GM12878 (cell line): ENCODE measurements around the gene HSPA4.

ENCODE experiments used
- CHD2 ChIP-seq: IDR thresholded peaks from 2 replicates; pipeline ENCODE4 v1.6.1; 2011; ENCODE audit warnings: low read depth, low read length, improper control_type of control experiment, borderline replicate concordance
- CREB1 ChIP-seq: IDR thresholded peaks from 2 replicates; pipeline ENCODE4 v1.6.1; 2012; ENCODE audit warnings: low read depth, mild to moderate bottlenecking, inconsistent platforms
- EP300 ChIP-seq, 2 experiments: fragments of 150-350 bp in 1 of 2; IDR thresholded peaks; 2 replicates each; pipeline ENCODE4 v1.6.1; 2011 to 2012; ENCODE audit warnings: low read depth in 2 of 2, low read length in 2 of 2, borderline replicate concordance in 1 of 2, improper control_type of control experiment in 1 of 2, inconsistent platforms in 1 of 2; ENCODE audit not compliant: control insufficient read depth in 1 of 2
- EZH2 ChIP-seq: IDR thresholded peaks from 2 replicates; pipeline ENCODE4 v1.6.1; 2012; ENCODE audit warnings: low read depth, mild to moderate bottlenecking, control low read depth, inconsistent platforms, low read length, borderline replicate concordance; ENCODE audit not compliant: control insufficient read depth
- HDAC2 ChIP-seq: fragments of 200-600 bp; sonication (generic); IDR thresholded peaks from 2 replicates; pipeline ENCODE4 v1.6.1; 2017
- KDM1A ChIP-seq: fragments of 200-600 bp; sonication (generic); IDR thresholded peaks from 2 replicates; pipeline ENCODE4 v1.6.1; 2016; ENCODE audit warnings: borderline replicate concordance
- NR2C2 ChIP-seq: IDR thresholded peaks from 2 replicates; pipeline ENCODE4 v1.6.1; 2011; ENCODE audit warnings: borderline replicate concordance, low read depth; ENCODE audit not compliant: control insufficient read depth, insufficient read length
- RAD21 ChIP-seq: IDR thresholded peaks from 2 replicates; pipeline ENCODE4 v1.6.1; 2011; ENCODE audit warnings: mild to moderate bottlenecking, low read depth, low read length, moderate library complexity; ENCODE audit not compliant: insufficient read depth
- TF ChIP-seq, protein P1 (sequence below), 3 experiments: IDR thresholded peaks in 2 of 3; conservative IDR thresholded peaks in 1 of 3; 2 replicates each; pipeline ENCODE4 v1.5.1; 2011; ENCODE audit warnings: low read depth in 3 of 3, low read length in 3 of 3, mild to moderate bottlenecking in 3 of 3, control low read depth in 2 of 3, moderate library complexity in 2 of 3, inconsistent platforms in 1 of 3, mixed read lengths in 1 of 3; ENCODE audit not compliant: control insufficient read depth in 2 of 3, insufficient read depth in 1 of 3; ENCODE audit errors: extremely low read depth in 1 of 3
- TF ChIP-seq, protein P2 (sequence below): IDR thresholded peaks from 2 replicates; pipeline ENCODE4 v1.6.1; 2012; ENCODE audit warnings: low read depth, low read length, improper control_type of control experiment

DNA sequence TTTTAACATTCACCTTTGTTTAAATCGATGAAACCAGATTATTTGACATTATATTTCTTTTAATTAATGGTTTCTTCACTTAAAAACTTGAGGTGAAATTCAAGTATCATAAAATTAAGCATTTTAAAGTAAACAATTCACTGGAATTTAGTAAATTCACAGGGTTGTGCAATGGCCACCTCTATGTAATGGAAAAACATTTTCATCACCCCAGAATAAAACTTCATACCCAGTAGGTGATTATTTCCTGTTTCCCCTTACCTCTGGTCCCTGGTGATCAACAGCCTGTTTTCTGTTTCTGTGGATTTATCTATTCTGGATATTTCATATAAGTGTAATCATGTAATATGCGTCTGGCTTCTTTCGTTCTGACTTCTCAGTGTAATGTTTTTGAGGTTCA lies 27.2 kb downstream of the HSPA4 start:
- TF ChIP-seq HDAC2 (no peak), EP300 (IDR thresholded peaks at IDR 0.05; ENCODE audit: borderline replicate concordance in 1 of 2, control insufficient read depth in 1 of 2, low read depth in 2 of 2, low read length in 2 of 2) (no peak), RAD21 (no peak), KDM1A (no peak), EZH2 (no peak), CREB1 (no peak), NR2C2 (no peak), CHD2 (no peak)
- TF ChIP-seq, protein P1, sequence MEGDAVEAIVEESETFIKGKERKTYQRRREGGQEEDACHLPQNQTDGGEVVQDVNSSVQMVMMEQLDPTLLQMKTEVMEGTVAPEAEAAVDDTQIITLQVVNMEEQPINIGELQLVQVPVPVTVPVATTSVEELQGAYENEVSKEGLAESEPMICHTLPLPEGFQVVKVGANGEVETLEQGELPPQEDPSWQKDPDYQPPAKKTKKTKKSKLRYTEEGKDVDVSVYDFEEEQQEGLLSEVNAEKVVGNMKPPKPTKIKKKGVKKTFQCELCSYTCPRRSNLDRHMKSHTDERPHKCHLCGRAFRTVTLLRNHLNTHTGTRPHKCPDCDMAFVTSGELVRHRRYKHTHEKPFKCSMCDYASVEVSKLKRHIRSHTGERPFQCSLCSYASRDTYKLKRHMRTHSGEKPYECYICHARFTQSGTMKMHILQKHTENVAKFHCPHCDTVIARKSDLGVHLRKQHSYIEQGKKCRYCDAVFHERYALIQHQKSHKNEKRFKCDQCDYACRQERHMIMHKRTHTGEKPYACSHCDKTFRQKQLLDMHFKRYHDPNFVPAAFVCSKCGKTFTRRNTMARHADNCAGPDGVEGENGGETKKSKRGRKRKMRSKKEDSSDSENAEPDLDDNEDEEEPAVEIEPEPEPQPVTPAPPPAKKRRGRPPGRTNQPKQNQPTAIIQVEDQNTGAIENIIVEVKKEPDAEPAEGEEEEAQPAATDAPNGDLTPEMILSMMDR (IDR thresholded peaks at IDR 0.05 in 2 of 3, conservative IDR thresholded peaks at IDR 0.05 in 1 of 3; ENCODE audit: control insufficient read depth in 2 of 3, extremely low read depth in 1 of 3, insufficient read depth in 1 of 3, low read depth in 3 of 3, low read length in 3 of 3), result no peak
- TF ChIP-seq, protein P2, sequence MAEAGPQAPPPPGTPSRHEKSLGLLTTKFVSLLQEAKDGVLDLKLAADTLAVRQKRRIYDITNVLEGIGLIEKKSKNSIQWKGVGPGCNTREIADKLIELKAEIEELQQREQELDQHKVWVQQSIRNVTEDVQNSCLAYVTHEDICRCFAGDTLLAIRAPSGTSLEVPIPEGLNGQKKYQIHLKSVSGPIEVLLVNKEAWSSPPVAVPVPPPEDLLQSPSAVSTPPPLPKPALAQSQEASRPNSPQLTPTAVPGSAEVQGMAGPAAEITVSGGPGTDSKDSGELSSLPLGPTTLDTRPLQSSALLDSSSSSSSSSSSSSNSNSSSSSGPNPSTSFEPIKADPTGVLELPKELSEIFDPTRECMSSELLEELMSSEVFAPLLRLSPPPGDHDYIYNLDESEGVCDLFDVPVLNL, result no peak
